OCI-LY1 (cell line): ENCODE data around the gene KRTAP10-8.

Source experiments
- H2AFZ ChIP-seq: fragments of 200-600 bp; sonication (generic), shearing (Covaris generic); 2 replicates; pipeline ENCODE4 v1.6.0; 2014; ENCODE audit warnings: antibody characterized with exemption, mild to moderate bottlenecking, low read length
- H3F3A ChIP-seq: fragments of 200-600 bp; sonication (generic), shearing (Covaris generic); 2 replicates; pipeline ENCODE4 v1.6.0; 2014; ENCODE audit warnings: mild to moderate bottlenecking, antibody characterized with exemption, low read length, moderate library complexity; ENCODE audit not compliant: insufficient read depth
- H3K27ac ChIP-seq: fragments of 200-600 bp; sonication (generic); 2 replicates; pipeline ENCODE4 v1.5.1; 2014; ENCODE audit warnings: low read length, mixed run types, mild to moderate bottlenecking, low read depth; ENCODE audit not compliant: poor library complexity, severe bottlenecking
- H3K27me3 ChIP-seq: fragments of 200-600 bp; sonication (generic); 2 replicates; pipeline ENCODE4 v1.6.0; 2014; ENCODE audit warnings: antibody characterized with exemption, mild to moderate bottlenecking, low read length, moderate library complexity; ENCODE audit not compliant: insufficient read depth
- H3K36me3 ChIP-seq: fragments of 200-600 bp; sonication (generic); 2 replicates; pipeline ENCODE4 v1.6.1; 2014; ENCODE audit warnings: mild to moderate bottlenecking, antibody characterized with exemption, low read length, moderate library complexity, mixed read lengths; ENCODE audit not compliant: insufficient read depth
- H3K4me1 ChIP-seq: fragments of 200-600 bp; sonication (generic); 2 replicates; pipeline ENCODE4 v1.5.1; 2014; ENCODE audit warnings: mild to moderate bottlenecking, low read length, moderate library complexity; ENCODE audit not compliant: insufficient read depth, severe bottlenecking
- H3K4me2 ChIP-seq: fragments of 200-600 bp; sonication (generic), shearing (Covaris generic); 2 replicates; pipeline ENCODE4 v1.6.1; 2014; ENCODE audit warnings: low read length
- H3K4me3 ChIP-seq: fragments of 200-600 bp; sonication (generic); 2 replicates; pipeline ENCODE4 v1.5.1; 2014; ENCODE audit warnings: low read length, low read depth, mild to moderate bottlenecking, mixed read lengths; ENCODE audit not compliant: poor library complexity, severe bottlenecking
- H3K79me2 ChIP-seq: fragments of 200-600 bp; shearing (Covaris generic); 2 replicates; pipeline ENCODE4 v1.6.1; 2016; ENCODE audit warnings: mixed run types, low read length, mixed read lengths; ENCODE audit not compliant: insufficient read depth
- H3K9ac ChIP-seq: fragments of 200-600 bp; sonication (generic), shearing (Covaris generic); 2 replicates; pipeline ENCODE4 v1.6.1; 2014; ENCODE audit warnings: mild to moderate bottlenecking, low read length, mixed read lengths
- H3K9me2 ChIP-seq: fragments of 200-600 bp; sonication (generic), shearing (Covaris generic); 2 replicates; pipeline ENCODE4 v1.6.1; 2014; ENCODE audit warnings: low read depth, mild to moderate bottlenecking, low read length, mixed read lengths
- H3K9me3 ChIP-seq: fragments of 200-600 bp; shearing (Covaris generic); 2 replicates; pipeline ENCODE4 v1.6.1; 2014; ENCODE audit warnings: low read length, mixed read lengths
- H4K20me1 ChIP-seq: fragments of 200-600 bp; sonication (generic), shearing (Covaris generic); 2 replicates; pipeline ENCODE4 v1.6.0; 2016; ENCODE audit warnings: mild to moderate bottlenecking, low read length; ENCODE audit not compliant: insufficient read depth
- EZH2 ChIP-seq: fragments of 200-600 bp; sonication (generic), shearing (Covaris generic); IDR thresholded peaks from 2 replicates; pipeline ENCODE4 v1.8.0; 2017; ENCODE audit warnings: borderline replicate concordance, mixed run types, mild to moderate bottlenecking, antibody characterized with exemption, low read length, moderate library complexity, mixed read lengths
- TF ChIP-seq, protein P1 (sequence below): fragments of 200-600 bp; sonication (generic), shearing (Covaris generic); IDR thresholded peaks from 2 replicates; pipeline ENCODE4 v1.5.1; 2017; ENCODE audit warnings: mild to moderate bottlenecking, antibody characterized with exemption, low read length, moderate library complexity, mixed read lengths

KRTAP10-8 gene

DNA sequence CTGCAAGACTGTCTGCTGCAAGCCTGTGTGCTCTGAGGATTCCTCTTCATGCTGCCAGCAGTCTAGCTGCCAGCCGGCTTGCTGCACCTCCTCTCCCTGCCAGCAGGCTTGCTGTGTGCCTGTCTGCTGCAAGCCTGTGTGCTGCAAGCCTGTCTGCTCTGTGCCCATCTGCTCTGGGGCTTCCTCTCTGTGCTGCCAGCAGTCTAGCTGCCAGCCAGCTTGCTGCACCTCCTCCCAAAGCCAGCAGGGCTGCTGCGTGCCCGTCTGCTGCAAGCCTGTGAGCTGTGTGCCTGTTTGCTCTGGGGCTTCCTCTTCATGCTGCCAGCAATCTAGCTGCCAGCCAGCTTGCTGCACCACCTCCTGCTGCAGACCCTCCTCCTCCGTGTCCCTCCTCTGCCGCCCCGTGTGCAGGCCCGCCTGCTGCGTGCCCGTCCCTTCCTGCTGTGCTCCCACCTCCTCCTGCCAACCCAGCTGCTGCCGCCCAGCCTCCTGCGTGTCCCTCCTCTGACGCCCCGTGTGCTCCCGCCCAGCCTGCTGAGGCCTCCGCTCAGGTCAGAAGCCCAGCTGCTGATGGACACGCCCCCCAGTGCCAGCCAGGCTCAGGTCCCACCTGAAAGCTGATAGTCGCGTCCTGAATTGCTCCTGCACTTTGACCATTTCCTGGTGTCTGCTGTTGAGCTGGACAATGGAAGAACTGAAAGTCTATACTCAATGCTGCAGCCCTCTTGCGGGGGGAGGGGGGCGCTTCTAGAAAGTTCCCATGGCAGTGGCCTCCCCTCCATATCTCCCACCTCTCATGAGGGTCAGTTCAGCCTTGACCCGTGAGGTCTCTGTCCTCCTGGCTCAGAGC, 37.2 kb upstream of the KRTAP10-8 start:
- peaks cover 4% of the 10 kb centered on the region; the same call in 1 of the 2 replicates for H3K9me3 ChIP-seq
- no peaks in the 10 kb centered on the region; the same call in 1 of the 2 replicates for H3K36me3 ChIP-seq
- H3F3A ChIP-seq, result no peaks in the 10 kb centered on the region
- H3K4me2 ChIP-seq, result no peak overlapping the region
- TF ChIP-seq, protein P1, sequence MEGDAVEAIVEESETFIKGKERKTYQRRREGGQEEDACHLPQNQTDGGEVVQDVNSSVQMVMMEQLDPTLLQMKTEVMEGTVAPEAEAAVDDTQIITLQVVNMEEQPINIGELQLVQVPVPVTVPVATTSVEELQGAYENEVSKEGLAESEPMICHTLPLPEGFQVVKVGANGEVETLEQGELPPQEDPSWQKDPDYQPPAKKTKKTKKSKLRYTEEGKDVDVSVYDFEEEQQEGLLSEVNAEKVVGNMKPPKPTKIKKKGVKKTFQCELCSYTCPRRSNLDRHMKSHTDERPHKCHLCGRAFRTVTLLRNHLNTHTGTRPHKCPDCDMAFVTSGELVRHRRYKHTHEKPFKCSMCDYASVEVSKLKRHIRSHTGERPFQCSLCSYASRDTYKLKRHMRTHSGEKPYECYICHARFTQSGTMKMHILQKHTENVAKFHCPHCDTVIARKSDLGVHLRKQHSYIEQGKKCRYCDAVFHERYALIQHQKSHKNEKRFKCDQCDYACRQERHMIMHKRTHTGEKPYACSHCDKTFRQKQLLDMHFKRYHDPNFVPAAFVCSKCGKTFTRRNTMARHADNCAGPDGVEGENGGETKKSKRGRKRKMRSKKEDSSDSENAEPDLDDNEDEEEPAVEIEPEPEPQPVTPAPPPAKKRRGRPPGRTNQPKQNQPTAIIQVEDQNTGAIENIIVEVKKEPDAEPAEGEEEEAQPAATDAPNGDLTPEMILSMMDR, result no peak
- no peak for TF ChIP-seq EZH2
- no peak overlapping the region for H2AFZ ChIP-seq
- H3K27me3 ChIP-seq, result peaks cover 3% of the 10 kb centered on the region; the same call in 1 of the 2 replicates
- no peaks in the 10 kb centered on the region for H3K4me1 ChIP-seq
- H3K9me2 ChIP-seq, result no peaks in the 10 kb centered on the region
- H4K20me1 ChIP-seq, result no peaks in the 10 kb centered on the region
- no peak overlapping the region for H3K4me3 ChIP-seq
- no peak overlapping the region for H3K27ac ChIP-seq
- H3K9ac ChIP-seq, result no peak overlapping the region
- no peaks in the 10 kb centered on the region for H3K79me2 ChIP-seq

GRCh38 chr21:44575307-44576024, 36.4 kb upstream of the KRTAP10-8 start:
- Histone ChIP-seq H3K4me2 (no peak overlapping the region), H3K79me2 (no peaks in the 10 kb centered on the region), H3K36me3 (no peaks in the 10 kb centered on the region; the same call in 1 of the 2 replicates), H3K27ac (no peak overlapping the region), H4K20me1 (no peaks in the 10 kb centered on the region), H3K9ac (no peak overlapping the region), H3K27me3 (no peaks in the 10 kb centered on the region; the same call in 1 of the 2 replicates), H2AFZ (no peak overlapping the region), H3K4me1 (no peaks in the 10 kb centered on the region), H3K4me3 (no peak overlapping the region), H3F3A (no peaks in the 10 kb centered on the region), H3K9me3 (peaks cover 4% of the 10 kb centered on the region; the same call in 1 of the 2 replicates), H3K9me2 (no peaks in the 10 kb centered on the region)
- TF ChIP-seq, protein P1, result no peak
- TF ChIP-seq EZH2, result no peak

GRCh38 chr21:44576025-44576420, 35.9 kb upstream of the KRTAP10-8 start:
- TF ChIP-seq EZH2, result no peak
- TF ChIP-seq, protein P1, result no peak
- no peaks in the 10 kb centered on the region; the same call in 1 of the 2 replicates for H3K36me3 ChIP-seq
- no peak overlapping the region for H3K9ac ChIP-seq
- H3K79me2 ChIP-seq, result no peaks in the 10 kb centered on the region
- peaks cover 4% of the 10 kb centered on the region; the same call in 1 of the 2 replicates for H3K9me3 ChIP-seq
- H3K4me2 ChIP-seq, result no peak overlapping the region
- H3F3A ChIP-seq, result no peaks in the 10 kb centered on the region
- H2AFZ ChIP-seq, result no peak overlapping the region
- no peaks in the 10 kb centered on the region for H3K9me2 ChIP-seq
- H3K4me1 ChIP-seq, result no peaks in the 10 kb centered on the region
- no peak overlapping the region for H3K4me3 ChIP-seq
- H4K20me1 ChIP-seq, result no peaks in the 10 kb centered on the region
- H3K27me3 ChIP-seq, result no peaks in the 10 kb centered on the region; the same call in 1 of the 2 replicates
- H3K27ac ChIP-seq, result no peak overlapping the region
